GM21526 (cell line): ENCODE measurements around the gene RCAN1.

ENCODE experiments used
- ATAC-seq: cut with Tn5 transposase; IDR thresholded peaks from one replicate; pipeline ENCODE4 v1.9.1; 2021; ENCODE audit warnings: moderate library complexity; ENCODE audit not compliant: unreplicated experiment, low FRiP score

RCAN1 gene

GRCh38 chr21:34614628-34615486 lies at the start of gene RCAN1:
TSS of gene RCAN1 (minus strand) at chr21:34615113. CDS start at chr21:34615011, 102 bp downstream.
- peak; percentile 91 for ATAC-seq

GRCh38 chr21:34661848-34662247 lies 46.9 kb upstream of the RCAN1 start:
- no peak for ATAC-seq

GRCh38 chr21:34653522-34653921 lies 38.6 kb upstream of the RCAN1 start:
- no peak for ATAC-seq

GRCh38 chr21:34651642-34652041 lies 36.7 kb upstream of the RCAN1 start:
- no peak for ATAC-seq

GRCh38 chr21:34650861-34651431 lies 36.0 kb upstream of the RCAN1 start:
- ATAC-seq, result no peak

- ATAC-seq, result no peak
These were observed 34.5 kb upstream of the RCAN1 start for GRCh38 chr21:34649400-34649799.

- ATAC-seq, result no peak
These were observed 33.9 kb upstream of the RCAN1 start for GRCh38 chr21:34648739-34649297.

GRCh38 chr21:34647555-34647954 lies 32.6 kb upstream of the RCAN1 start:
- no peak for ATAC-seq

- no peak for ATAC-seq
These were observed 29.9 kb upstream of the RCAN1 start for GRCh38 chr21:34644825-34645224.

GRCh38 chr21:34642211-34643075 lies 27.5 kb upstream of the RCAN1 start:
- peak; percentile 47 for ATAC-seq

- ATAC-seq, result no peak
These were observed 25.9 kb upstream of the RCAN1 start for GRCh38 chr21:34640858-34641257.

GRCh38 chr21:34639882-34640788 lies 25.2 kb upstream of the RCAN1 start:
- no peak for ATAC-seq

- no peak for ATAC-seq
These were observed 24.3 kb upstream of the RCAN1 start for GRCh38 chr21:34639250-34639649.

- ATAC-seq, result no peak
These were observed 22.0 kb upstream of the RCAN1 start for GRCh38 chr21:34636961-34637360.

- ATAC-seq, result no peak
These were observed 20.4 kb upstream of the RCAN1 start for GRCh38 chr21:34635307-34635706.

- ATAC-seq, result no peak
These were observed 17.6 kb upstream of the RCAN1 start for GRCh38 chr21:34632498-34632897.

- no peak for ATAC-seq
These were observed 15.7 kb upstream of the RCAN1 start for GRCh38 chr21:34630536-34631143.

GRCh38 chr21:34626131-34626530 lies 11.2 kb upstream of the RCAN1 start:
- ATAC-seq, result no peak

- no peak for ATAC-seq
These were observed 10.2 kb upstream of the RCAN1 start for GRCh38 chr21:34625030-34625593.
